ENCODE results near the gene CXADR. TPM values are rescaled to one million over a fixed set of nuclear protein-coding genes. Genes with fewer than 3 reads are reported as not detected.
A peak's percentile ranks its signal among the peaks of the same experiment; 100 is the strongest.

The CXADR gene
- total RNA-seq, 1 experiment from 2014 or later: 24.7 TPM

DNA sequence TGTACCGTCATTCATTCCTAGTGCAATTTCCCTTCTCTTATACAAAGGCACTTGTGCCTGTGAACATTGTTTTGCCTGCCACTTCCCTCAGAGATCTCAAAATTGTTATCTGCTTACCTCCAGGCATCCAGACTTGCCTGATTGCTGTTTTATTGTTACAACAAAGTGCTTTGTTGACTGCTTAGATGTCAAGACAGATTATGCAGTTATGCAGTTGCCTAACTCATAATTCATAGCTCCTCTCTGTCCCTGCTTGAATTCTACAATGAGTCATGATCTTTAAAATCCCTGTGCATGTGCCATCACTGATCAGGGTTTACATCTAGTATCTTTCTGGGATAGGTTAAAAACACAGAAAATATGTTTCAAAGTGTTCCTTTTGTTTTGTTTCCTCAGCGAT, 24.5 kb downstream of the CXADR start:
- TF ChIP-seq, protein P1, sequence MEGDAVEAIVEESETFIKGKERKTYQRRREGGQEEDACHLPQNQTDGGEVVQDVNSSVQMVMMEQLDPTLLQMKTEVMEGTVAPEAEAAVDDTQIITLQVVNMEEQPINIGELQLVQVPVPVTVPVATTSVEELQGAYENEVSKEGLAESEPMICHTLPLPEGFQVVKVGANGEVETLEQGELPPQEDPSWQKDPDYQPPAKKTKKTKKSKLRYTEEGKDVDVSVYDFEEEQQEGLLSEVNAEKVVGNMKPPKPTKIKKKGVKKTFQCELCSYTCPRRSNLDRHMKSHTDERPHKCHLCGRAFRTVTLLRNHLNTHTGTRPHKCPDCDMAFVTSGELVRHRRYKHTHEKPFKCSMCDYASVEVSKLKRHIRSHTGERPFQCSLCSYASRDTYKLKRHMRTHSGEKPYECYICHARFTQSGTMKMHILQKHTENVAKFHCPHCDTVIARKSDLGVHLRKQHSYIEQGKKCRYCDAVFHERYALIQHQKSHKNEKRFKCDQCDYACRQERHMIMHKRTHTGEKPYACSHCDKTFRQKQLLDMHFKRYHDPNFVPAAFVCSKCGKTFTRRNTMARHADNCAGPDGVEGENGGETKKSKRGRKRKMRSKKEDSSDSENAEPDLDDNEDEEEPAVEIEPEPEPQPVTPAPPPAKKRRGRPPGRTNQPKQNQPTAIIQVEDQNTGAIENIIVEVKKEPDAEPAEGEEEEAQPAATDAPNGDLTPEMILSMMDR (IDR thresholded peaks at IDR 0.05): no peak
- TF ChIP-seq, protein P2, sequence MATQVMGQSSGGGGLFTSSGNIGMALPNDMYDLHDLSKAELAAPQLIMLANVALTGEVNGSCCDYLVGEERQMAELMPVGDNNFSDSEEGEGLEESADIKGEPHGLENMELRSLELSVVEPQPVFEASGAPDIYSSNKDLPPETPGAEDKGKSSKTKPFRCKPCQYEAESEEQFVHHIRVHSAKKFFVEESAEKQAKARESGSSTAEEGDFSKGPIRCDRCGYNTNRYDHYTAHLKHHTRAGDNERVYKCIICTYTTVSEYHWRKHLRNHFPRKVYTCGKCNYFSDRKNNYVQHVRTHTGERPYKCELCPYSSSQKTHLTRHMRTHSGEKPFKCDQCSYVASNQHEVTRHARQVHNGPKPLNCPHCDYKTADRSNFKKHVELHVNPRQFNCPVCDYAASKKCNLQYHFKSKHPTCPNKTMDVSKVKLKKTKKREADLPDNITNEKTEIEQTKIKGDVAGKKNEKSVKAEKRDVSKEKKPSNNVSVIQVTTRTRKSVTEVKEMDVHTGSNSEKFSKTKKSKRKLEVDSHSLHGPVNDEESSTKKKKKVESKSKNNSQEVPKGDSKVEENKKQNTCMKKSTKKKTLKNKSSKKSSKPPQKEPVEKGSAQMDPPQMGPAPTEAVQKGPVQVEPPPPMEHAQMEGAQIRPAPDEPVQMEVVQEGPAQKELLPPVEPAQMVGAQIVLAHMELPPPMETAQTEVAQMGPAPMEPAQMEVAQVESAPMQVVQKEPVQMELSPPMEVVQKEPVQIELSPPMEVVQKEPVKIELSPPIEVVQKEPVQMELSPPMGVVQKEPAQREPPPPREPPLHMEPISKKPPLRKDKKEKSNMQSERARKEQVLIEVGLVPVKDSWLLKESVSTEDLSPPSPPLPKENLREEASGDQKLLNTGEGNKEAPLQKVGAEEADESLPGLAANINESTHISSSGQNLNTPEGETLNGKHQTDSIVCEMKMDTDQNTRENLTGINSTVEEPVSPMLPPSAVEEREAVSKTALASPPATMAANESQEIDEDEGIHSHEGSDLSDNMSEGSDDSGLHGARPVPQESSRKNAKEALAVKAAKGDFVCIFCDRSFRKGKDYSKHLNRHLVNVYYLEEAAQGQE (IDR thresholded peaks at IDR 0.05; ENCODE audit: insufficient read depth in 1 of 2, low read depth in 2 of 2, low read length in 1 of 2): no peak
- peak; percentile 58; the same call in 1 of the 2 replicates for TF ChIP-seq TCF7L2 (IDR thresholded peaks at IDR 0.05; ENCODE audit: low read depth, low read length)
- no peak for TF ChIP-seq POLR2AphosphoS5 (IDR thresholded peaks at IDR 0.05; ENCODE audit: low read depth, low read length)
- DNase-seq (ENCODE audit: low read depth, low spot score) (no peak), ATAC-seq (peak; percentile 76)
- in situ Hi-C loops (cut with HindIII; ENCODE audit: low pct_unique_long_range_greater_than_20kb, low sequenced_read_pairs) (no loop called here), intact Hi-C loops (cut with micrococcal nuclease; ENCODE audit: unreplicated experiment) (no loop called here)
- Histone ChIP-seq H3K4me3 (ENCODE audit: low read depth in 2 of 2, low read length in 2 of 2) (no peak overlapping the region), H3K27me3 (ENCODE audit: control insufficient read depth, insufficient read depth, low read length) (no peaks in the 10 kb centered on the region), H3K36me3 (ENCODE audit: control insufficient read depth, insufficient read depth, low read length) (no peaks in the 10 kb centered on the region), H3K4me1 (ENCODE audit: control insufficient read depth, insufficient read depth, low read length) (peaks cover 9% of the 10 kb centered on the region), H3K9me3 (ENCODE audit: control insufficient read depth, insufficient read depth, low read depth, low read length) (no peaks in the 10 kb centered on the region), H3K27ac (ENCODE audit: low read length) (no peak overlapping the region)
- BruUV-seq (replicated peaks): no TSS peak
- ChIA-PET POLR2A (no interaction called here), CTCF (no interaction called here)

DNA sequence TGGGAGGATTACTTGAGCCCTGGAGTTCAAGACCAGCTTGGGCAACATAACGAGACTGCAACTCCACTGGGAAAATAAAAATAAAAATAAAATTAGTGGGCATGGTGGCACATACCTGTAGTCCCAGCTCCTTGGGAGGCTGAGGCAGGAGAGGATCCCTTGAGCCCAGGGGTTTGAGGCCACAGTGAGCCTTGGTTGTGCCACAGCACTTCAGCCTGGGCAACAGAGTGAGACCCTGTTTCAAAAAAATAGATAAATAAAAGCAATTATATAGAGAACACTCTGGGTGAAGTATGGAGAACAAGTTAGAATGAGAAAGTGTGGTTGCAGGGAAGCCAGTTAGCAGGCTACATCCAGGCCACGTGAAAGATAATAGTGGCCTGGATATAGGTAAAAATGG, 25.7 kb downstream of the CXADR start:
- H3K27me3 ChIP-seq (ENCODE audit: control insufficient read depth, insufficient read depth, low read length): no peaks in the 10 kb centered on the region
- no peak for ATAC-seq
- BruUV-seq (replicated peaks): no TSS peak
- intact Hi-C loops (cut with micrococcal nuclease; ENCODE audit: unreplicated experiment) (no loop called here), in situ Hi-C loops (cut with HindIII; ENCODE audit: low pct_unique_long_range_greater_than_20kb, low sequenced_read_pairs) (no loop called here)
- H3K36me3 ChIP-seq (ENCODE audit: control insufficient read depth, insufficient read depth, low read length): no peaks in the 10 kb centered on the region
- no peak for DNase-seq (ENCODE audit: low read depth, low spot score)
- H3K4me3 ChIP-seq (ENCODE audit: low read depth in 2 of 2, low read length in 2 of 2): no peak overlapping the region
- ChIA-PET CTCF (no interaction called here), POLR2A (no interaction called here)
- H3K9me3 ChIP-seq (ENCODE audit: control insufficient read depth, insufficient read depth, low read depth, low read length): no peaks in the 10 kb centered on the region
- H3K4me1 ChIP-seq (ENCODE audit: control insufficient read depth, insufficient read depth, low read length): peaks cover 10% of the 10 kb centered on the region
- TF ChIP-seq, protein P1 (IDR thresholded peaks at IDR 0.05): no peak
- TF ChIP-seq SIN3A (IDR thresholded peaks at IDR 0.05; ENCODE audit: borderline replicate concordance, insufficient read depth, low read depth, low read length) (no peak), POLR2AphosphoS5 (IDR thresholded peaks at IDR 0.05; ENCODE audit: low read depth, low read length) (no peak), TCF7L2 (IDR thresholded peaks at IDR 0.05; ENCODE audit: low read depth, low read length) (no peak)
- TF ChIP-seq, protein P2 (IDR thresholded peaks at IDR 0.05; ENCODE audit: insufficient read depth in 1 of 2, low read depth in 2 of 2, low read length in 1 of 2): no peak
- H3K27ac ChIP-seq (ENCODE audit: low read length): no peak overlapping the region
